ENCODE data around the gene ARID1B.

DNA sequence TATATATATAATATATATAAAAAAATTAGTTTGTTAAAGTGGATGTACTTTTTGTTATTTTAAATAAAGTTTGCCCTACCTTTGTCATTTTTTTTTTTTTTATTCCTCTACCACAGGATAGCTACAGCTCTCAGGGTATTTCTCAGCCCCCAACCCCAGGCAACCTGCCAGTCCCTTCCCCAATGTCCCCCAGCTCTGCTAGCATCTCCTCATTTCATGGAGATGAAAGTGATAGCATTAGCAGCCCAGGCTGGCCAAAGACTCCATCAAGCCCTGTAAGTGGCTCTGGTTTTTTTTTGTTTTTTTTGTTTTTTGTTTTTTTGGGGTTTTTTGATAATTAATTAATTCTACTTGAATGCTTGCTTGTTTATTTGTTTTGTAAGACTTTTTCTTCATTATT, 397.6 kb downstream of the ARID1B start:
- TF ChIP-seq EZH2 (IDR thresholded peaks at IDR 0.05; ENCODE audit: borderline replicate concordance, low read depth, low read length, poor library complexity, severe bottlenecking): no peak
- TF ChIP-seq, protein P1, sequence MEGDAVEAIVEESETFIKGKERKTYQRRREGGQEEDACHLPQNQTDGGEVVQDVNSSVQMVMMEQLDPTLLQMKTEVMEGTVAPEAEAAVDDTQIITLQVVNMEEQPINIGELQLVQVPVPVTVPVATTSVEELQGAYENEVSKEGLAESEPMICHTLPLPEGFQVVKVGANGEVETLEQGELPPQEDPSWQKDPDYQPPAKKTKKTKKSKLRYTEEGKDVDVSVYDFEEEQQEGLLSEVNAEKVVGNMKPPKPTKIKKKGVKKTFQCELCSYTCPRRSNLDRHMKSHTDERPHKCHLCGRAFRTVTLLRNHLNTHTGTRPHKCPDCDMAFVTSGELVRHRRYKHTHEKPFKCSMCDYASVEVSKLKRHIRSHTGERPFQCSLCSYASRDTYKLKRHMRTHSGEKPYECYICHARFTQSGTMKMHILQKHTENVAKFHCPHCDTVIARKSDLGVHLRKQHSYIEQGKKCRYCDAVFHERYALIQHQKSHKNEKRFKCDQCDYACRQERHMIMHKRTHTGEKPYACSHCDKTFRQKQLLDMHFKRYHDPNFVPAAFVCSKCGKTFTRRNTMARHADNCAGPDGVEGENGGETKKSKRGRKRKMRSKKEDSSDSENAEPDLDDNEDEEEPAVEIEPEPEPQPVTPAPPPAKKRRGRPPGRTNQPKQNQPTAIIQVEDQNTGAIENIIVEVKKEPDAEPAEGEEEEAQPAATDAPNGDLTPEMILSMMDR (conservative IDR thresholded peaks at IDR 0.05; ENCODE audit: low read depth, low read length): no peak
